Measurements from ENCODE around the gene RPE.

RPE gene

GRCh38 chr2:209984291-209984690 is 18.1 kb upstream of the RPE start:
- TF ChIP-seq, protein P1, sequence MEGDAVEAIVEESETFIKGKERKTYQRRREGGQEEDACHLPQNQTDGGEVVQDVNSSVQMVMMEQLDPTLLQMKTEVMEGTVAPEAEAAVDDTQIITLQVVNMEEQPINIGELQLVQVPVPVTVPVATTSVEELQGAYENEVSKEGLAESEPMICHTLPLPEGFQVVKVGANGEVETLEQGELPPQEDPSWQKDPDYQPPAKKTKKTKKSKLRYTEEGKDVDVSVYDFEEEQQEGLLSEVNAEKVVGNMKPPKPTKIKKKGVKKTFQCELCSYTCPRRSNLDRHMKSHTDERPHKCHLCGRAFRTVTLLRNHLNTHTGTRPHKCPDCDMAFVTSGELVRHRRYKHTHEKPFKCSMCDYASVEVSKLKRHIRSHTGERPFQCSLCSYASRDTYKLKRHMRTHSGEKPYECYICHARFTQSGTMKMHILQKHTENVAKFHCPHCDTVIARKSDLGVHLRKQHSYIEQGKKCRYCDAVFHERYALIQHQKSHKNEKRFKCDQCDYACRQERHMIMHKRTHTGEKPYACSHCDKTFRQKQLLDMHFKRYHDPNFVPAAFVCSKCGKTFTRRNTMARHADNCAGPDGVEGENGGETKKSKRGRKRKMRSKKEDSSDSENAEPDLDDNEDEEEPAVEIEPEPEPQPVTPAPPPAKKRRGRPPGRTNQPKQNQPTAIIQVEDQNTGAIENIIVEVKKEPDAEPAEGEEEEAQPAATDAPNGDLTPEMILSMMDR (IDR thresholded peaks at IDR 0.05): no peak
- no peak for TF ChIP-seq ZFX (IDR thresholded peaks at IDR 0.05; ENCODE audit: borderline replicate concordance)

GRCh38 chr2:209985874-209986273 is 16.6 kb upstream of the RPE start:
- no peak overlapping the region for H3K27ac ChIP-seq
- TF ChIP-seq ZFX (IDR thresholded peaks at IDR 0.05; ENCODE audit: borderline replicate concordance): no peak
- TF ChIP-seq, protein P1 (IDR thresholded peaks at IDR 0.05): no peak

More at GRCh38 chr2:209984291-209984690, 18.1 kb upstream of the RPE start:
- no peak overlapping the region for H3K27ac ChIP-seq

DNA sequence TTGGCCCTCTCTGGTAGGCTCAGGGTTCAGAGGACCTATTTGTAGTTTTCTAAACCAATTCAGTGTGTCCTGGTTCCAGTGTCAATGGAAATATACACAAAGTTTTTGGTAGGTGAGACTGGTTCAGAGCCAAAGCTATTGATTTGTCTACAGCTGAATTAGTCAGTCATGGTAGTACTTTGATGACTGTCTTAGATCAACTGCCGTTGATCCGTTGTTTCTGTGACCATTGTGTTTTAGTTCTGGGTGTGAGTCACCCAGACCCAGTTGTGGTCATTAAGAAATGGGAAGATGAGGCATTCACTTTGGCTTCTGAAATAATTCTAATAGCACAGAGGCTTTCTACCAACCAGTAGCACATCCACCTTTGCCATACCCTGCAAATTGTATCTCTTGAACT is 16.0 kb upstream of the RPE start:
- TF ChIP-seq, protein P1 (IDR thresholded peaks at IDR 0.05): no peak
- no peak for TF ChIP-seq ZFX (IDR thresholded peaks at IDR 0.05; ENCODE audit: borderline replicate concordance)
- no peak overlapping the region for H3K27ac ChIP-seq

- H3K27ac ChIP-seq: no peak overlapping the region
- TF ChIP-seq, protein P1 (IDR thresholded peaks at IDR 0.05): no peak
- no peak for TF ChIP-seq ZFX (IDR thresholded peaks at IDR 0.05; ENCODE audit: borderline replicate concordance)
Observed at GRCh38 chr2:209988010-209988409, 14.4 kb upstream of the RPE start.

- H3K27ac ChIP-seq: no peak overlapping the region
- TF ChIP-seq, protein P1 (IDR thresholded peaks at IDR 0.05): no peak
- TF ChIP-seq ZFX (IDR thresholded peaks at IDR 0.05; ENCODE audit: borderline replicate concordance): no peak
Observed at GRCh38 chr2:209990838-209991237, 11.6 kb upstream of the RPE start.

- no peak overlapping the region for H3K27ac ChIP-seq
- TF ChIP-seq, protein P1 (IDR thresholded peaks at IDR 0.05): no peak
- TF ChIP-seq ZFX (IDR thresholded peaks at IDR 0.05; ENCODE audit: borderline replicate concordance): no peak
Observed at GRCh38 chr2:209993968-209994367, 8.5 kb upstream of the RPE start.

DNA sequence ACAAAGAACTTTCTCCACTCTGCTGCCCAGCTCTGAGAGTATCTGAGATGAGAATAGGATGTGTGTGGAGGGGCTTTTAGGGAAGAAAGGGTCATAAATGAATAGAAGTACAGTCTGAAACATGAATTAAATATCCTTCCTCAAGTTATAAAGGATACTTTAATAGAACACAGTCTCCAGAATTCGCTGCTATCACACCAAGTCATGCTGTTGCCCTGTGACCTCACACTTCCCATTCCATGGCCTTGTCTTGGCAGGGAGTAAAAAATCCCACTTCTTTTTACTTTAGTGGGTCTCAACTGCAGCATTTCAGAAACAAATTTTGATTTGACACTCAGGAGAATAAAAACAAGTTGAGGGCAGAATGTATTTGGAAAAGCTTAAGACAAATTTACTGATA is 3.8 kb upstream of the RPE start:
- TF ChIP-seq, protein P1 (IDR thresholded peaks at IDR 0.05): no peak
- TF ChIP-seq ZFX (IDR thresholded peaks at IDR 0.05; ENCODE audit: borderline replicate concordance): no peak
- H3K27ac ChIP-seq: no peak overlapping the region

Measured in 22Rv1 (cell line).